NCI-H748 (cell line): Measurements from ENCODE around the gene SYT7.

ENCODE experiments used
- DNase-seq: peaks from one replicate; lab custom pipeline; 2025; ENCODE audit not compliant: unreplicated experiment; lab: John Stamatoyannopoulos, UW

SYT7 gene

DNA sequence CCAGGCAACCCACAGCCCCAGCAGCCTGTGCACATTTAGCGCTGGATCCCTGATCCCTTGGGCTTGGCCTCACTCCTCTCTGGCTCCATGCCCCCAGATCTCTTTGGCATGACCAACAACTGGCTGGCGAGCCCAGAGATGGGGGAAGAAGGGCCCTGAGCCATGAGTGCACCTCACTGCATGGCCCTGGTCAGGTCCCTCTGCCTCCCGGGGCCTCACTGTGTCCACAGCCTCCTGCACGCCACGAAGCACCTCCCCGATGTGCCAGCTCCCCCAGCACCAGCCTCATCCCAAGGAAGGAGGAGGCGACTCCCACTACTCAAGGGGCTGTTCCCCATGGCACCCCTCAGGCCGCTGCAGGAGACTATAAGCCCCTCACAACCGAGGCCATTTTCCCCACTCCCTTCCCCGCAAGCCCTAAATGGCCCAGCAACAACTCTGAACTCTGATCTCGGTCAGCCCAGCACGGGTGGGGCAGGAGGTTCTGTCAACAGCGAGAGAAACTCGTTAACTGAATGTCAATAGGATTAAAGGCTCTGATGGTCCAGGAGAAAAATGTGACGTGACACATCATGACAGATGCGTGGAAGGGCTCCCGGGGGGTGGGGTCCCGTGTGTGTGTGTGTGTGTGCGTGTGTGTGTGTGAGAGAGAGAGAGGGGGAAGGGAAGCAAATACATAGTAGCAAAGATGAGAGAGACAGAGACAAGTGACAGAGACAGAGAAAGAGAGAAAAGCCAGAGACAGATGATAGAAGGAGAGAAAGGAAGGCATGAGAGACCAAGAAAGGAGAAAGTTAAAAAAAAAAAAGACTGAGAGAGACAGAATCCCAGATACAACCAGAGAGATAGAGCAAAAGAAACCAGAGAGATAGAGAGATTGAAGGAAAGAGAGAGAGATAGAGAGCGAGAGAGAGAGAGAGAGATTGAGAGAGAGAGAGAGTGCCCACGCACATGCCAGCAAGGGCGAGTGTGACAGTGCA is 28.4 kb upstream of the SYT7 start:
- DNase-seq: no peak

- no peak for DNase-seq
Observed at GRCh38 chr11:61607920-61608599, 27.2 kb upstream of the SYT7 start.

DNA sequence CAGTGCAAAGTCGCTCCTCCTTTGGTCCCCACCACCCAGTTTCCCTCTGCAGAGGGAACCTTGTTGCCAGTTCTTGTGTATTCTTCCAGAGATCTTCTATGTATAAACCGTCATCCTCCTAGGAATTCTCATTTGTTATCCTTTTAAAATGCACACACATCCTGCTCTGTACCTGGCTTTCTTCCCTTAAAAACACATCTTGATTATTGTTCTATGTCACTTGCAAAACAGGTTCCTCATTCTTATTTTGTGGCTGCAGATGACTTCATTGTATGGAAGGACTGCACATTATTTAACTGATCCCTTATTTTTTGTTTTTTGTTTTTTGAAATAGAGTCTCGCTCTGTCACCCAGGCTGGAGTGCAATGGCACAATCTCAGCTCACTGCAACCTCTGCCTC is 26.6 kb upstream of the SYT7 start:
- no peak for DNase-seq

DNA sequence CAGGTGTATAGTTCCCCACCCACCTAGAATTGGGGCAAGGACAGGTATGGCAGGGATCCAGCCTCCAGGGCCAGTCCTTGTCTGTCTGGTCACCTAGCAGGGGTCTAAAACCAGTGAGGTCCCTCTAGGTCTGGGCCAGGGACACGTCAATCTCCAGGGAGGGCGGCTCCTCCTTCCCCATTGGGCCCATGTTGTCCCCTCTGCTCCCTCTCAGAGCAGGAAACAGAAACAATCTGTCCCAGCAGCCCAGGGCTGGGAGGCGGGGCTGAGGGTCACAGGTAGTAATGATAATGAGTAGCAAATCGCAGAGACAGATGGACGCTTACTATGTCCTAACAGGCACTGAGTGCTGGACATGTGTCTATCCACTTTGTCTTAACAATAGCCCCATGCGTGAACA is 22.8 kb upstream of the SYT7 start:
- no peak for DNase-seq

DNA sequence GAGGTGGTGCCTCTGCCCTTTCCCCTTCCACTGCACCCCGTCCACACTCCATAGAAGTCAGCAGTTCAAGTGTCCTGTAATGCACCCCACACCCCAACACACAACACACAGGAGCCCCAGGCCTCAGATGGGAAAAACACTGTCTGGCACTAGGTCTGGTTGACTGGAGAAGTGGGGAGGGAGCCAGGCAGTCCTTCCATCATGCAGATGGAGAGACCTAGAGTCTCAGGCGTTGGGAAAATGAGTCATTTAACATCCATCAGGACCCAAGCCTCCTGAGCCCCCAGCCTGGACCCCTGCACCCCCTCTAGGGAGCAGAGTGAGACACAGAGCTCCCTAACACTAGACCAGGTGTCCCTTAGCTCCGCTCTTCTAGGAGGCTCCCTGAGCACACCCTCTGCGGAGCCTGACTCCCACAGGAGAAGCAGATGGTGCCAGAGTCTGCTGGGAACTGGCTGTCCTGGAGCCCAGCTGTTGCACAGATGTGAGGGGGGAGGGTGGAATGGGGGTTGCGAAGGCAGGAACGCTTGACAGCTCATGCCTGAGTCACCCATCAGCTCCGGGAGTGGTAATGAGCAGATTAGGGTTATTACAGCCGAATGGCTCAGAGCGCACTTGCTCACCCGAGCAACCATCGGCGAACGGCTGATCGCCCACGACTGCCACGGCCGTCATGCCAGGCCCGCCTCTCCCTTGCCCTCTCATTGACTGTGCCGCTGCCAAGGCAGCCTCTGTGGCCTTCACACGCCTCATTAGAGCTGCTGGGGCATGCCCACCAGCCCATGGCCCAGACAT is 22.1 kb upstream of the SYT7 start:
- DNase-seq: no peak

DNA sequence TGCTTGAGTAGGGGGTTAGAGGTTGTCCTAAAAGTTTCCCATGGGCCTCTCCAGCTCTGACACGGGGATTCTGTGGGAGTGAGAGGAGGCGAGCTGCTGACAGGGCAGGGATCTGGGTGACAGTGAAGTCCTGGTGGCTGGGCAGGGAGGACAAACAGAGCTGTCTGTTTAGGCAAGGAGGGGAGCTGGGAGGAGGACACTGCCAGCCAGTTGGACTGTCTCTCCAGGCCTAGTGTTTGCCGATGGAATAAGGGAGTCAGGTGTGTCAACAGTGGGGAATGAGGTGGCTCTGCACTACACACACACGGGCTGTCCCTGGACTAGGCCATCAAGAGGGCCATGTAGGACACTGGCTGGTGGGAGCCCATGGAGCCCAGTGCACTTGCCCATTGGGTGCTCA is 20.6 kb upstream of the SYT7 start:
- no peak for DNase-seq

DNA sequence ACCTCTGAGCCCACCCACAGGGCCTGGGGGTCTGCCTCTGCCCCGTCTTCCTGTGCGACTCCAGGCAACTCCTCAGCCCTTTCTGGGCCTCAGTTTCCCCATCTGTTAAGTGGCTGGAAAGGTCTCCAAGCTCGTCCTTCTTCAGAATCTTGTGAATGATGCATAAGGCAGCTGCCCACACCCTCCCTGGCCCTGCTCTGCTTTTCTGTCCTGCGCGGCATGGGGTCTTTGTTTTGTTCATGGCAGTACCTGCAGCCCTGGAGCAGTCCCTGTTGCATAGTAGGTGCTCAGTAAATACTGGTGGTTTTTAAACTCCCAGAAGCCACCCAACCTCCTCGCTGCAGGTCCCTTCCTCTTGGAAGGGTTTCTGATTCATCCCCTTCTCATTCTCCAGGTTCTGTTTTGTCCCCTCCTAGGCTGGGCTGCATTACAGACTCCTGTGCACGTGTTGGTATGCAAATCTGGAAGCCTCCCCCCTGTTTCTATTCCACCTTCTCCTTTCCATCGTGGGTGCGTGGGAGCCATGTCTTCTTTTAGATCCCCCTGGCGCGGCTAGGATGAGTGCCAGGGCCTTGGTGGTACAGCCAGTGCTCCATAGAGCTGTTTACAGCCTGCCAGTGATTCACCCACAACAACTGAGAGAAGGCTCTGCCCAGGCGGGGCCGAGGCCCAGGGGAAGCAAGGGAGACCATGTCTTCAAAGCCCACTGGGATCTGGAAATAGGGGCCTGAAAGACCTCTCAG is 19.3 kb upstream of the SYT7 start:
- DNase-seq: no peak

- no peak for DNase-seq
Observed at GRCh38 chr11:61598886-61599868, 18.3 kb upstream of the SYT7 start.

DNA sequence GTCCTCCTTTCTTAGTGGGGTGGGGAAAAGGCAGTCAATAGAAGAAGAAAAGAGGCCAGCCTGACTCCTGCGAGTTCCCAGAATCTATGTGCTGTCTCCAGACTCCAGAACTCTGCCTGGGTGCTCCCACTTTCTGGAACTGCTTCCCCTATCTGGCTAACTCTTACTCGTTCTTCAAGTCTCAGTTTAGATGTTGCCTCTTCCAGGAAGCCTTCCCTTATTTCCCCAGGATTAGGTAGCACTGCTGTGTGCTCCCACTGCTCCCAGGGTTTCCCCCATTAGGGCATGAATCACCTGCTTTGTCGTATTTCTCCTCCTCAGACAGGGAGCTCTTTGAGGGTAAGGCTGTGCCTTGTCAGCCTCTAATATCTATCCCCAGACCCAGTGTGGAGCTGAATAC is 17.5 kb upstream of the SYT7 start:
- DNase-seq: no peak

- DNase-seq: no peak
Observed at GRCh38 chr11:61596990-61597389, 16.1 kb upstream of the SYT7 start.

DNA sequence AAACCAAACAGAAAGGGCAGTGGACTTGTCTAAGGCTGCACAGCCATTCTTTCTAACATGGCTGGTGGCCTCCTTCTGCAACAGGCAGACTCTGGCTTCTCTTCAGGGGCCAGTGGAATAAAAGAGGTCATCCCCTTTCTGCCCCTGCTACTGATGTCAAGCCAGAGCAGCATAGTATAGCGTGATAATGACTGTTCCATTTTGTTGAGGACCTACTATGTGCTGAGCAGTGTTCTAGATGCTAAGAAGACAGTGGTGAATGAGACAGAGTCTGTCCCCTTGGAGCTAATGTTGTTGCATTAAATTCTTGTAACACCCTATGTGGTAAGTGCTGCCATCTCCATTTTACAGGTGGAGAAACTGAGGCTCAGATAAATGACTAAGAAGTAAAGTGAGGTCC is 15.7 kb upstream of the SYT7 start:
- DNase-seq: no peak

DNA sequence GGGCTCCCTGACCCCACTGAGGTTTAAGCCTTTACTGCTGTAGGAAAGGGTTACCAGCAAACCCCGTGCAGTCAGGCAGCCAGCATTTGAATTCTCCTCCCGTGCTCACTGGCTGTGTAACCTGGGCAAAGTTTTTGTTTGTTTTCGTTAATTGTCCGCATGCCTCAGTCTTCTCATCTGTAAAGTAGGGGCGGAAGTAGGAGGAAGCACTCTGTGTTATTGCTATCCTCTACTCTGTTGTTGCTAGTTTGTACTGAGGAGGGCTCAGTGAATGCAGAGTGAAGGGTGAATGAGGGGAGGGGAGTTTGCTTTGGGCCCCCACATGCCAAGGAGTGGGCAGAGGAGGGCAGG is 14.0 kb upstream of the SYT7 start:
- no peak for DNase-seq

DNA sequence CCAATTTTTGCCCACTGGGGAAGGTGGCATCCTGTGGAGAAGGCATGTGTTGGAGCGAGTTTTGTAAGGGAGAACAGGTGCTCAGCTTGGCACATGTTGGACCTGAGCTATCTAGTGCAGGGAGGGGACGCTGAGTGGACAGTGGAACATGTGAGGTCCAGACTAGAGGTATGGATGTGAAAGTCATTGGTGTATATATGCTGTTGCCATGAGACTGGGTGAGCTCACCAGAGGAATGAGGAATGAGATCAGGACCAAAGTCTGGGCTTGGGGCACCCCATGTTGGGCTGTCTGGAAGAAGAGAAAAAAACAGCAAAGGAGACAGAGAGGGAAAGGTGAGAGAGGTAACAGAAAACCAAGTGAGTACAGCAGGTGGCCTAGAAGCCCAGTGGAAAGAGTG is 12.3 kb upstream of the SYT7 start:
- no peak for DNase-seq

DNA sequence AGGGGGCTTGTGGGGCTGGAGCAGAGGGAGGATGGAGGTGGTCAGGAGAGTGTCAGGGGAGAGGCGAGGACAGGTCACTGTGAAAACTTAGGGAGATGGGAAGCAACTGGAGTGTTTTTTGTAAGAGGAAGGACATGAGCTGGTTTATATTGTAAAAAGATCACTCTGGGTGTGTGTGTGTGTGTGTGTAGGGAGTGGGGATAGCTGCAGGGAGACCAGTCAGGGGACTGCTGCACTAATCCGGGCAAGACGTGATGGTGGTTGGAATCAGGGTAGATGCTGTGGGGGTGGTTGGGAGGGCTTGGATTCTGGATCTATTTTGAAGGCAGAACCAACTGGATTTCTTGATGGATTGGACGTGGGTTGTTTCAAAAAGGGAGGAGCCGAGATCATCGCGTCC is 11.3 kb upstream of the SYT7 start:
- no peak for DNase-seq

- no peak for DNase-seq
Observed at GRCh38 chr11:61589961-61590360, 9.1 kb upstream of the SYT7 start.

DNA sequence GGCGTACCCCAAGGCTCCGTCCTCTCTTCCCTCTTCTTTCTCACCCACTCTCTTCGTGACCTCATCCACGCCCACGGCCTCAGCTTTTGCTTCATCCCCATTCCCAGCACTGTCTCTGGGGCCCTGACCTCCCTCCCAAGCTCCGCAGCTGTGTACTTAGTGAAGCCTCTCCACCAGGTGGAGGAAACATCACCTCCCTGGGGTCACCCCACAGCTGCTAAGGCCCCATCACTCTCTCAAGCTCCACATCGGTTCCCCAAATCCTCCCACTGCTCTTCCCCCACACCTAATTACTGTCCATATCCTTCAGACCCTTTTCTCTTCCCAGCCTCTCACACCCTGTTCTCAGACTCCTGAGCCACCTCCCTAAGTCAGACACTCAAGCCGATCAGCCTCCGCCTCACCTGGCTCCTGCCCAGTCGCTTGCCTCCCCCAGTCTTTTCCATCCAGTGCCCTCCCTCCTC is 7.9 kb upstream of the SYT7 start:
- no peak for DNase-seq

DNA sequence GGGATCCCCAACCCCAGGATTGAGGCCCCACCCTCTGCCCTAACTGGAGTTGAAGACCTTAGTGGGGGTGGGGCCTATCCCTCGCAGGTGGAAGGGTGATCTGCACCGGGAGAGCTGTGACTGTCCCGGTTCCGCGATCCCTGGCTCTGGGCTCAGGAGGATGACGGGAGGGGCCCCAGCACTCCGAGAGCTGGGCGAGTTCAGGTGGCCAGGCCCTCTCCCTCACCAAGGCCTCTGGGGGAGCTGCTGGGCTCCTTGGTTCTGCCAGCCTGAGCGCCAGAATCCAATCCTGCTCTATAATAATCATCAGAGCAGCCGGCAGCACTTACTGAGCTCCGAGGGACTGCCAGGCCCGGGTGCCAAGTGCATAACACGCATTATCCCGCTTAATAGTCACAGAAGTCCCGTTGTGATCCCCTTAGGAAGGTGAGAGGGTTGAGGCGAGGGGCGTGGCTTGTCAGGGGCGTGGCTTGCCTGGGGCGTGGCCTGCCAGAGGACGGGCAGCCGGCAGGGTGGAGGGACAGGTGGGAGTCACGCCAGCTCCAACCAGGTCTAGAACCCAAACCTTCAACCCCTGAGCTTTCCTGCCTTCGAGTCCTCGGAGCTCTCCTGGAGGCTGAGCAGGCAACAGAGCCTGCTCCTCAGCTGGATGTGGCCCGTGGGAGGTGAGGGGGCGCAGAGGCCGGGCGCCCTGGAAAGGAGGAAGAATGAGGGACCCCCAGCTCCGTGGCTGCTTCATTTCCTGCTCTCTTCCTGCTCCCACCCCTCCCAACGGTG is 7.3 kb upstream of the SYT7 start:
- peak; percentile 54 for DNase-seq

DNA sequence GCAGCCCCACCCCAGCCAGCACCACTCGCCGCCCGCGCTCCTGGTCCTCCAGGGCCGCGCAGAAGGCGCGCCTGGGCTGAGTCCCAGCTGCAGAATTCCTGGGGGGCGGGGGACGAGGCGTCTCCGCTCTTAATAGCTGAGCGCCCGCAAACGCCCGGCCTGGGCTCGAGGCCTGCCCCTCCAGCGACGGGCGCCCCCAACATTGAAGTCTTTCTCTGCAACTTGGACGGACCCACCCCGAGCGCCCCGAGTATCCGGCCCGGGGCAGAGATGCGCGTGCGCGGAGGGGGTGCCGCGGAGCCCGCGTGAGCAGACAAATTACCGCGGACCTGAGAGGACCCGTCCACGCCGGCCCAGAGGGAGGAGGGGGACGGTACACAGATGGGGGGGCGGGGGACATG is 6.7 kb upstream of the SYT7 start:
- DNase-seq: no peak
